ENCODE results near the gene SALL4. TPM values are rescaled to one million over a fixed set of nuclear protein-coding genes. Genes with fewer than 3 reads are reported as not detected.

Gene SALL4
- total and polyA plus RNA-seq, 2 donors (not counting 1 experiment from before 2014, with no cell fraction given): 0.15 to 1.5 TPM

GRCh38 chr20:51760905-51761546 lies 41.3 kb downstream of the SALL4 start:
- H2AFZ ChIP-seq (ENCODE audit: low read length): no peak overlapping the region
- TF ChIP-seq EZH2 (IDR thresholded peaks at IDR 0.05; ENCODE audit: low read length, missing control alignments): no peak
- no peak for TF ChIP-seq CTCF (conservative IDR thresholded peaks at IDR 0.05 in 1 of 2, IDR thresholded peaks at IDR 0.05 in 1 of 2; ENCODE audit: low read depth in 1 of 2, low read length in 2 of 2)
- peak overlapping the region; percentile 58 for H3K27ac ChIP-seq (ENCODE audit: insufficient read depth, low read length)
- H3K4me1 ChIP-seq (ENCODE audit: control insufficient read depth, extremely low read depth, insufficient read depth, low read length): no peaks in the 10 kb centered on the region
- H3K79me2 ChIP-seq (ENCODE audit: control insufficient read depth, insufficient read depth, low read length): peaks cover 3% of the 10 kb centered on the region
- H3K4me2 ChIP-seq (ENCODE audit: extremely low read depth, insufficient read depth, low read length): peak overlapping the region; percentile 7
- H3K9ac ChIP-seq (ENCODE audit: insufficient read depth, low read length): no peak overlapping the region
- no peaks in the 10 kb centered on the region for H3K9me3 ChIP-seq (ENCODE audit: control insufficient read depth, insufficient read depth, low read depth, low read length)
- no peaks in the 10 kb centered on the region for H4K20me1 ChIP-seq (ENCODE audit: control insufficient read depth, extremely low read depth, insufficient read depth, low read length)
- DNase-seq (ENCODE audit: low read depth in 2 of 2): peak; percentile 77 to 89
- no peaks in the 10 kb centered on the region for H3K36me3 ChIP-seq (ENCODE audit: control insufficient read depth, insufficient read depth, low read length)
- no peak overlapping the region for H3K4me3 ChIP-seq (replicated peaks in 1 of 4; ENCODE audit: control extremely low read depth in 1 of 4, insufficient read depth in 1 of 4, low read depth in 3 of 4, low read length in 4 of 4)
- H3K27me3 ChIP-seq (ENCODE audit: control insufficient read depth, insufficient read depth, low read length): no peaks in the 10 kb centered on the region

- Histone ChIP-seq H3K9me3 (ENCODE audit: control insufficient read depth, insufficient read depth, low read depth, low read length) (no peaks in the 10 kb centered on the region), H3K4me3 (replicated peaks in 1 of 4; ENCODE audit: control extremely low read depth in 1 of 4, insufficient read depth in 1 of 4, low read depth in 3 of 4, low read length in 4 of 4) (no peak overlapping the region), H3K4me2 (ENCODE audit: extremely low read depth, insufficient read depth, low read length) (no peak overlapping the region), H2AFZ (ENCODE audit: low read length) (no peak overlapping the region), H4K20me1 (ENCODE audit: control insufficient read depth, extremely low read depth, insufficient read depth, low read length) (no peaks in the 10 kb centered on the region), H3K79me2 (ENCODE audit: control insufficient read depth, insufficient read depth, low read length) (peaks cover 3% of the 10 kb centered on the region), H3K4me1 (ENCODE audit: control insufficient read depth, extremely low read depth, insufficient read depth, low read length) (no peaks in the 10 kb centered on the region), H3K27me3 (ENCODE audit: control insufficient read depth, insufficient read depth, low read length) (no peaks in the 10 kb centered on the region), H3K27ac (ENCODE audit: insufficient read depth, low read length) (no peak overlapping the region), H3K36me3 (ENCODE audit: control insufficient read depth, insufficient read depth, low read length) (no peaks in the 10 kb centered on the region), H3K9ac (ENCODE audit: insufficient read depth, low read length) (no peak overlapping the region)
- TF ChIP-seq EZH2 (IDR thresholded peaks at IDR 0.05; ENCODE audit: low read length, missing control alignments) (no peak), CTCF (conservative IDR thresholded peaks at IDR 0.05 in 1 of 2, IDR thresholded peaks at IDR 0.05 in 1 of 2; ENCODE audit: low read depth in 1 of 2, low read length in 2 of 2) (no peak)
- DNase-seq (ENCODE audit: low read depth in 2 of 2): peak in 1 of 2 donors; percentile 73
Observed at GRCh38 chr20:51759769-51760510, 42.4 kb downstream of the SALL4 start.

- no peak overlapping the region for H2AFZ ChIP-seq (ENCODE audit: low read length)
- peaks cover 3% of the 10 kb centered on the region for H3K79me2 ChIP-seq (ENCODE audit: control insufficient read depth, insufficient read depth, low read length)
- no peak overlapping the region for H3K27ac ChIP-seq (ENCODE audit: insufficient read depth, low read length)
- no peaks in the 10 kb centered on the region for H4K20me1 ChIP-seq (ENCODE audit: control insufficient read depth, extremely low read depth, insufficient read depth, low read length)
- H3K9ac ChIP-seq (ENCODE audit: insufficient read depth, low read length): no peak overlapping the region
- no peaks in the 10 kb centered on the region for H3K27me3 ChIP-seq (ENCODE audit: control insufficient read depth, insufficient read depth, low read length)
- H3K9me3 ChIP-seq (ENCODE audit: control insufficient read depth, insufficient read depth, low read depth, low read length): no peaks in the 10 kb centered on the region
- H3K4me2 ChIP-seq (ENCODE audit: extremely low read depth, insufficient read depth, low read length): no peak overlapping the region
- no peaks in the 10 kb centered on the region for H3K4me1 ChIP-seq (ENCODE audit: control insufficient read depth, extremely low read depth, insufficient read depth, low read length)
- no peak overlapping the region for H3K4me3 ChIP-seq (replicated peaks in 1 of 4; ENCODE audit: control extremely low read depth in 1 of 4, insufficient read depth in 1 of 4, low read depth in 3 of 4, low read length in 4 of 4)
- H3K36me3 ChIP-seq (ENCODE audit: control insufficient read depth, insufficient read depth, low read length): no peaks in the 10 kb centered on the region
- DNase-seq (ENCODE audit: low read depth in 2 of 2): peak in 1 of 2 donors; percentile 37
- TF ChIP-seq EZH2 (IDR thresholded peaks at IDR 0.05; ENCODE audit: low read length, missing control alignments): no peak
- TF ChIP-seq CTCF (conservative IDR thresholded peaks at IDR 0.05 in 1 of 2, IDR thresholded peaks at IDR 0.05 in 1 of 2; ENCODE audit: low read depth in 1 of 2, low read length in 2 of 2): no peak
Observed at GRCh38 chr20:51758978-51759544, 43.3 kb downstream of the SALL4 start.
